Measurements from ENCODE around the gene SFMBT2. TPM values are rescaled to one million over a fixed set of nuclear protein-coding genes. Genes with fewer than 3 reads are reported as not detected.

The SFMBT2 gene
- total RNA-seq, 4 donors from 2014 or later, result 1.2 to 5.5 (median 3.2) TPM

GRCh38 chr10:7298495-7298894, 112.3 kb downstream of the SFMBT2 start:
- Histone ChIP-seq H3K27ac (no peak overlapping the region), H3K4me3 (no peak overlapping the region), H3K36me3 (no peaks in the 10 kb centered on the region), H3K4me1 (no peaks in the 10 kb centered on the region), H3K9me3 (no peaks in the 10 kb centered on the region), H3K27me3 (no peaks in the 10 kb centered on the region)
- TF ChIP-seq, protein P1, sequence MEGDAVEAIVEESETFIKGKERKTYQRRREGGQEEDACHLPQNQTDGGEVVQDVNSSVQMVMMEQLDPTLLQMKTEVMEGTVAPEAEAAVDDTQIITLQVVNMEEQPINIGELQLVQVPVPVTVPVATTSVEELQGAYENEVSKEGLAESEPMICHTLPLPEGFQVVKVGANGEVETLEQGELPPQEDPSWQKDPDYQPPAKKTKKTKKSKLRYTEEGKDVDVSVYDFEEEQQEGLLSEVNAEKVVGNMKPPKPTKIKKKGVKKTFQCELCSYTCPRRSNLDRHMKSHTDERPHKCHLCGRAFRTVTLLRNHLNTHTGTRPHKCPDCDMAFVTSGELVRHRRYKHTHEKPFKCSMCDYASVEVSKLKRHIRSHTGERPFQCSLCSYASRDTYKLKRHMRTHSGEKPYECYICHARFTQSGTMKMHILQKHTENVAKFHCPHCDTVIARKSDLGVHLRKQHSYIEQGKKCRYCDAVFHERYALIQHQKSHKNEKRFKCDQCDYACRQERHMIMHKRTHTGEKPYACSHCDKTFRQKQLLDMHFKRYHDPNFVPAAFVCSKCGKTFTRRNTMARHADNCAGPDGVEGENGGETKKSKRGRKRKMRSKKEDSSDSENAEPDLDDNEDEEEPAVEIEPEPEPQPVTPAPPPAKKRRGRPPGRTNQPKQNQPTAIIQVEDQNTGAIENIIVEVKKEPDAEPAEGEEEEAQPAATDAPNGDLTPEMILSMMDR (IDR thresholded peaks at IDR 0.05), result no peak
- no peak for TF ChIP-seq POLR2AphosphoS5 (IDR thresholded peaks at IDR 0.05)
- 84% methylated on average over 7 of the region's 7 CpGs for WGBS
- no peak for DNase-seq (ENCODE audit: low spot score in 2 of 2)

DNA sequence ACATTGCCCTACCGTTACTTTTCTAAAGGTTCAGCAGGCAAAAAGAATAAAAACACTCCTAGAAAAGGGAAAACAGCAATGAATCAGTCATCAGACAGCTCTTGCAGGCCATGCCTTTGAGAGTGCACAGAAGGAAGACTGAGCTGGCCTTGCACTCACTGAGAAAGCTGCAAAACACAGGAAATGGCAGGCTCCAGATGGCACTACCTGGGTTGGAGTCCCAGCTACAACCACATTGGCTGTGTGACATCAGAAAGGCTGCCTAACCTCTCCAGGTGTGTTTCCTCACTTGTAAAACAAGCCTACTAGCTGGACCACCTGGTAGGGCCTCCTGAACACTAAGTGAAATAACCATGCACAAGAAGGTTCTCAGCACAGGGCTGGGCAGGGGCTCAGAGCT, 113.7 kb downstream of the SFMBT2 start:
- no peak overlapping the region for H3K27ac ChIP-seq
- no peaks in the 10 kb centered on the region for H3K9me3 ChIP-seq
- no peak for DNase-seq (ENCODE audit: low spot score in 2 of 2)
- no peaks in the 10 kb centered on the region for H3K36me3 ChIP-seq
- no peaks in the 10 kb centered on the region for H3K4me1 ChIP-seq
- no peaks in the 10 kb centered on the region for H3K27me3 ChIP-seq
- no peak for TF ChIP-seq POLR2AphosphoS5 (IDR thresholded peaks at IDR 0.05)
- 83% methylated on average over 1 of the region's 1 CpG for WGBS
- H3K4me3 ChIP-seq, result no peak overlapping the region

- no peak for TF ChIP-seq EP300 (IDR thresholded peaks at IDR 0.05)
- WGBS, result 96% methylated on average over 7 of the region's 7 CpGs
- H3K27me3 ChIP-seq, result no peaks in the 10 kb centered on the region
- no peaks in the 10 kb centered on the region for H3K9me3 ChIP-seq
- no peak overlapping the region for H3K27ac ChIP-seq
- DNase-seq (ENCODE audit: low spot score in 2 of 2), result no peak
- no peaks in the 10 kb centered on the region for H3K4me1 ChIP-seq
- no peak overlapping the region for H3K4me3 ChIP-seq
- H3K36me3 ChIP-seq, result no peaks in the 10 kb centered on the region
Measured at GRCh38 chr10:7296648-7297047, 114.2 kb downstream of the SFMBT2 start.

DNA sequence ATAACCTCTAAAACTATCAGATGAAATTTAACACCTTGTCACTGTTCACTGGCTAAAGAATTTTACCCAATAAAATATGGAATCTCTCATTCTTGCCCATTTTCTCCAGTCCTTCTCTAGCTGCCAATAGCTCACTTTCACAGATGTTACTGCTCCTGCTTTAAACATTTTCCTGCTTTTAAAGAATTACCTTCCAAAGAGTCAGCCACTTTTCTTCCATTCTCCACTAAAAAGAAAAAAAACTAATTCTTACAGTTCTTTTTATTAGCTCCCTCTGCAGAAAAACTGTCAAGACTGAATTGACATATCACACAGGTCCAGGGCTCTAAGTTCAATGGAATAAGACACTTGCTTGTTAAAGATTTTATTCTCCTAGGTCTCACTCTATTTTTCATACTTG, 114.8 kb downstream of the SFMBT2 start:
- H3K27ac ChIP-seq, result no peak overlapping the region
- H3K9me3 ChIP-seq, result no peaks in the 10 kb centered on the region
- no peak for DNase-seq (ENCODE audit: low spot score in 2 of 2)
- no peak for TF ChIP-seq POLR2AphosphoS5 (IDR thresholded peaks at IDR 0.05)
- TF ChIP-seq, protein P1 (IDR thresholded peaks at IDR 0.05), result no peak
- TF ChIP-seq POLR2A (IDR thresholded peaks at IDR 0.05), result no peak
- no peak for TF ChIP-seq EP300 (IDR thresholded peaks at IDR 0.05)
- H3K27me3 ChIP-seq, result no peaks in the 10 kb centered on the region
- no peak overlapping the region for H3K4me3 ChIP-seq
- H3K36me3 ChIP-seq, result no peaks in the 10 kb centered on the region
- no peaks in the 10 kb centered on the region for H3K4me1 ChIP-seq

DNA sequence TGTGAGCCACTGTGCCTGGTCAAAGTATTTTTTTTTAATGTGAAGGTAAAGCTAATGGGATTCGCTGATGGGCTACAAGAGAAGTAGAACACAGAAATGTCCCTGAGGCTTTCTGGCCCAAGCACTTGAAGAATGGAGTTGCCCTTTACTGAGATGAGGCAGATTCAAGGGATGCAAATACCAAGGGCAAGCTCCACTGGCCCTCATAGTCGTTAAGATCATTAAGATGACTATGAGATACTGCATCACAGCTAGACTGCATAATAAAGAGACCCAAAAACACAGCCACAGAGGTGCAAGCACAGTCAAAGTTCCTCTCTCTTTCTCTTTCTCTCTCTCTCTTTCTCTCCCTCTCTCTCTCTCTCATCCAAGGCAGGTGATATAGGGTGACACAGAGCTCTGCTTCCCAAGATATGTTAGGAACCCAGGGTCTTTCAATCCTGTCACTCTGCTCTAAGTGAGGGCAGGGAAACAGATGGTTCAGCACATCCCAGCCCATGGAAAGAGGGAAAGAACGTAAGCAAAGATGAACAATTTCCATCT, 117.4 kb downstream of the SFMBT2 start:
- H3K27ac ChIP-seq, result no peak overlapping the region
- H3K36me3 ChIP-seq, result no peaks in the 10 kb centered on the region
- H3K9me3 ChIP-seq, result no peaks in the 10 kb centered on the region
- no peak for DNase-seq (ENCODE audit: low spot score in 2 of 2)
- no peaks in the 10 kb centered on the region for H3K27me3 ChIP-seq
- H3K4me1 ChIP-seq, result no peaks in the 10 kb centered on the region
- no peak overlapping the region for H3K4me3 ChIP-seq
- WGBS, result 77% methylated on average over 3 of the region's 3 CpGs
- TF ChIP-seq, protein P1 (IDR thresholded peaks at IDR 0.05), result no peak
- TF ChIP-seq POLR2A (IDR thresholded peaks at IDR 0.05), result no peak
- TF ChIP-seq POLR2AphosphoS5 (IDR thresholded peaks at IDR 0.05), result no peak
- TF ChIP-seq EP300 (IDR thresholded peaks at IDR 0.05), result no peak

- Histone ChIP-seq H3K27ac (no peak overlapping the region), H3K4me1 (no peaks in the 10 kb centered on the region), H3K27me3 (no peaks in the 10 kb centered on the region), H3K9me3 (no peaks in the 10 kb centered on the region), H3K4me3 (no peak overlapping the region), H3K36me3 (no peaks in the 10 kb centered on the region)
- no peak for DNase-seq (ENCODE audit: low spot score in 2 of 2)
- 79% methylated on average over 8 of the region's 8 CpGs for WGBS
- TF ChIP-seq POLR2AphosphoS5 (IDR thresholded peaks at IDR 0.05) (no peak), POLR2A (IDR thresholded peaks at IDR 0.05) (no peak), EP300 (IDR thresholded peaks at IDR 0.05) (no peak)
- TF ChIP-seq, protein P1 (IDR thresholded peaks at IDR 0.05), result no peak
Measured at GRCh38 chr10:7291487-7292270, 119.2 kb downstream of the SFMBT2 start.

Data from suprapubic skin (tissue), 4 donors.